Testis (tissue), 3 donors: ENCODE results near the gene WNK2. TPM values are rescaled to one million over a fixed set of nuclear protein-coding genes. Genes with fewer than 3 reads are reported as not detected.

Experiments used
- DNase-seq: peaks from one replicate; pipeline ENCODE4 v3.0.0-alpha.2; 2019
- H3K27ac ChIP-seq, 2 donors: fragments of 200-600 bp; sonication (generic); one replicate each; pipeline ENCODE4 v1.5.1; 2019
- H3K27me3 ChIP-seq: fragments of 200-600 bp; sonication (generic); one replicate; pipeline ENCODE4 v1.5.1; 2019
- H3K36me3 ChIP-seq: fragments of 200-600 bp; sonication (generic); one replicate; pipeline ENCODE4 v1.5.1; 2017; ENCODE audit warnings: low read depth; ENCODE audit errors: missing control alignments
- H3K4me1 ChIP-seq: fragments of 200-600 bp; sonication (generic); one replicate; pipeline ENCODE4 v1.5.1; 2019
- H3K4me3 ChIP-seq, 2 donors: fragments of 200-600 bp; sonication (generic); one replicate each; pipeline ENCODE4 v1.5.1; 2017 to 2019
- H3K9me3 ChIP-seq: fragments of 200-600 bp; sonication (generic); one replicate; pipeline ENCODE4 v1.5.1; 2017
- CTCF ChIP-seq, 3 experiments: fragments of 450-650 bp in 2 of 3; fragments of 200-600 bp in 1 of 3; sonication (generic) in 1 of 3; IDR thresholded peaks; one replicate each; pipeline ENCODE4 v1.5.1; 2016 to 2019; ENCODE audit warnings: antibody characterized with exemption in 3 of 3, mild to moderate bottlenecking in 2 of 3, moderate library complexity in 1 of 3
- POLR2A ChIP-seq: fragments of 450-650 bp; IDR thresholded peaks from one replicate; pipeline ENCODE4 v1.6.1; 2017; ENCODE audit warnings: antibody characterized with exemption, mild to moderate bottlenecking, moderate library complexity
- WGBS, 2 donors: methylation state at CpG; one replicate each; pipeline ENCODE4 v1.1.5; 2018; 5-methylcytosine and 5-hydroxymethylcytosine counted together
- intact Hi-C: fragments of 100-400 bp; cut with DNase I; formaldehyde crosslinking; loops from one replicate; pipeline ENCODE4 v1.15.1; 2023; ENCODE audit warnings: low total_unique reads
- polyA plus RNA-seq: library from polyadenylated mRNA; stranded (reverse); fragments of 350-450 nt; fragmentation: Illumina TruSeq; extraction: RNeasy Lipid Tissue Mini Kit (QIAGEN cat#74804); gene quantifications from one replicate; pipeline ENCODE4 v1.2.3, GENCODE V29; 2014; ENCODE audit warnings: low read depth, low replicate concordance; ENCODE audit not compliant: insufficient read depth
- total RNA-seq, 2 donors: library from RNA; depleted of rRNA; stranded (reverse); fragments of >200 nt; gene quantifications; one replicate each; pipeline ENCODE4 v1.2.3, GENCODE V29; 2016

The WNK2 gene
- total and polyA plus RNA-seq, 3 donors from 2014 or later, result 29.0 to 91.1 (median 50.5) TPM

- Histone ChIP-seq H3K4me3 (no peak overlapping the region), H3K27me3 (no peaks in the 10 kb centered on the region), H3K9me3 (no peaks in the 10 kb centered on the region), H3K36me3 (no peaks in the 10 kb centered on the region), H3K4me1 (no peaks in the 10 kb centered on the region), H3K27ac (no peak overlapping the region)
- WGBS, 2 donors, result 94 to 95% methylated on average over 9 to 10 of the region's 10 CpGs
- no peak for DNase-seq
- intact Hi-C loops, result no loop called here
- no peak for TF ChIP-seq CTCF (IDR thresholded peaks at IDR 0.05)
- no peak for TF ChIP-seq POLR2A
Measured at GRCh38 chr9:93253633-93254032, 69.7 kb downstream of the WNK2 start.

GRCh38 chr9:93254061-93254481, 70.1 kb downstream of the WNK2 start:
- Histone ChIP-seq H3K4me1 (no peaks in the 10 kb centered on the region), H3K27me3 (no peaks in the 10 kb centered on the region), H3K27ac (no peak overlapping the region), H3K9me3 (no peaks in the 10 kb centered on the region), H3K36me3 (no peaks in the 10 kb centered on the region), H3K4me3 (no peak overlapping the region)
- 93 to 100% methylated on average over 8 to 10 of the region's 14 CpGs for WGBS, 2 donors
- DNase-seq, result no peak
- TF ChIP-seq POLR2A, result no peak
- no peak for TF ChIP-seq CTCF (IDR thresholded peaks at IDR 0.05)
- intact Hi-C loops, result no loop called here

- no peak for TF ChIP-seq POLR2A
- no peak for TF ChIP-seq CTCF (IDR thresholded peaks at IDR 0.05)
- Histone ChIP-seq H3K4me1 (no peaks in the 10 kb centered on the region), H3K27ac (no peak overlapping the region), H3K36me3 (no peaks in the 10 kb centered on the region), H3K4me3 (no peak overlapping the region), H3K9me3 (no peaks in the 10 kb centered on the region), H3K27me3 (no peaks in the 10 kb centered on the region)
- intact Hi-C loops, result no loop called here
- DNase-seq, result no peak
- 94 to 95% methylated on average over 3 to 7 of the region's 7 CpGs for WGBS, 2 donors
Measured at GRCh38 chr9:93254806-93255493, 71.0 kb downstream of the WNK2 start.

- no peak overlapping the region for H3K4me3 ChIP-seq
- no peak overlapping the region for H3K27ac ChIP-seq
- 91 to 93% methylated on average over 7 of the region's 7 CpGs for WGBS, 2 donors
- H3K36me3 ChIP-seq, result no peaks in the 10 kb centered on the region
- no peak for TF ChIP-seq POLR2A
- no peak for TF ChIP-seq CTCF (IDR thresholded peaks at IDR 0.05)
- DNase-seq, result no peak
- intact Hi-C loops, result no loop called here
- no peaks in the 10 kb centered on the region for H3K4me1 ChIP-seq
- no peaks in the 10 kb centered on the region for H3K27me3 ChIP-seq
- no peaks in the 10 kb centered on the region for H3K9me3 ChIP-seq
Measured at GRCh38 chr9:93255494-93255867, 71.5 kb downstream of the WNK2 start.
